Calu3 (cell line): Measurements from ENCODE around the gene PACRG. TPM values are rescaled to one million over a fixed set of nuclear protein-coding genes. Genes with fewer than 3 reads are reported as not detected.

Experiments used
- BruUV-seq: library from RNA; stranded (reverse); fragments of 400-500 nt; replicated peaks from 2 replicates; lab custom pipeline; 2021; lab: Mats Ljungman, UMichigan
- CTCF ChIA-PET: fragments of 300-600 bp; sonication (Branson Sonifier 250); formaldehyde crosslinking; loops from one replicate; lab custom pipeline; 2022; ENCODE audit warnings: antibody characterized with exemption; lab: Charles Lee
- DNase-seq: peaks from one replicate; pipeline ENCODE4 v3.0.0; 2022
- H3K27ac Mint-ChIP-seq: one replicate; pipeline ENCODE4 v1.8.0; 2022; ENCODE audit warnings: mixed read lengths; ENCODE audit not compliant: unreplicated experiment
- H3K27me3 Mint-ChIP-seq: one replicate; pipeline ENCODE4 v1.8.0; 2022; ENCODE audit warnings: mixed read lengths; ENCODE audit not compliant: unreplicated experiment
- H3K36me3 Mint-ChIP-seq: one replicate; pipeline ENCODE4 v1.8.0; 2022; ENCODE audit warnings: mild to moderate bottlenecking, moderate library complexity, mixed read lengths; ENCODE audit not compliant: insufficient read depth, unreplicated experiment
- H3K4me1 Mint-ChIP-seq: one replicate; pipeline ENCODE4 v1.8.0; 2022; ENCODE audit warnings: mild to moderate bottlenecking, low read depth, mixed read lengths; ENCODE audit not compliant: unreplicated experiment
- H3K4me3 Mint-ChIP-seq: one replicate; pipeline ENCODE4 v1.8.0; 2022; ENCODE audit warnings: mild to moderate bottlenecking, low read depth, moderate library complexity, mixed read lengths; ENCODE audit not compliant: unreplicated experiment
- H3K9me3 Mint-ChIP-seq: one replicate; pipeline ENCODE4 v1.8.0; 2022; ENCODE audit warnings: low read depth, mixed read lengths; ENCODE audit not compliant: unreplicated experiment
- intact Hi-C: fragments of 100-400 bp; cut with micrococcal nuclease; formaldehyde crosslinking; loops from one replicate; pipeline ENCODE4 v1.10.0; 2022; ENCODE audit not compliant: unreplicated experiment
- total RNA-seq: library from RNA; stranded (reverse); gene quantifications from 2 replicates; pipeline ENCODE4 v1.2.3, GENCODE V29; 2022
- TF ChIP-seq, protein P1 (sequence below): fragments of 200-600 bp; IDR thresholded peaks from one replicate; pipeline ENCODE4 v1.8.0; 2022; ENCODE audit warnings: antibody characterized with exemption; ENCODE audit not compliant: unreplicated experiment

Gene PACRG
- total RNA-seq, 1 experiment from 2014 or later, result 1.5 TPM

DNA sequence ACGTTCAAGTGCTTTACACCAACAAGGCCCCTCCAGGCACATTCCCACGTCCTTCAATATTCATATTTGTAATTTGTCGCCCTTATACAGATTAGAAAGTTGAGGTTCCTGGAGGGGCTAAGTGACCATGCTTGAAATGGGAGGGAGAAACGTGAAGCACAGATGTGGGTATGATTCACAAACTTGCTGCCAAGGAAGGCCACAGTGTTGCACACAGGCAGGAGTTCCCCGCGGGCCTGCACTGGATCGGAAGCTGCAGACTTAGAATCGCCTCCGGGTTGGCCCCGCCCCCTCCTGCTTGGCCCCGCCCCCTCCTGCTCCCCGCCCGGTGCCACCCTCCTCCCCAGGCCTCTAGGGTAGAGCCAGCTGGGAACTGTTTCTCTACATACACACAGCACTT is 628.5 kb downstream of the PACRG start:
- CTCF ChIA-PET, result no interaction called here
- no peak overlapping the region for H3K4me3 Mint-ChIP-seq
- TF ChIP-seq, protein P1, sequence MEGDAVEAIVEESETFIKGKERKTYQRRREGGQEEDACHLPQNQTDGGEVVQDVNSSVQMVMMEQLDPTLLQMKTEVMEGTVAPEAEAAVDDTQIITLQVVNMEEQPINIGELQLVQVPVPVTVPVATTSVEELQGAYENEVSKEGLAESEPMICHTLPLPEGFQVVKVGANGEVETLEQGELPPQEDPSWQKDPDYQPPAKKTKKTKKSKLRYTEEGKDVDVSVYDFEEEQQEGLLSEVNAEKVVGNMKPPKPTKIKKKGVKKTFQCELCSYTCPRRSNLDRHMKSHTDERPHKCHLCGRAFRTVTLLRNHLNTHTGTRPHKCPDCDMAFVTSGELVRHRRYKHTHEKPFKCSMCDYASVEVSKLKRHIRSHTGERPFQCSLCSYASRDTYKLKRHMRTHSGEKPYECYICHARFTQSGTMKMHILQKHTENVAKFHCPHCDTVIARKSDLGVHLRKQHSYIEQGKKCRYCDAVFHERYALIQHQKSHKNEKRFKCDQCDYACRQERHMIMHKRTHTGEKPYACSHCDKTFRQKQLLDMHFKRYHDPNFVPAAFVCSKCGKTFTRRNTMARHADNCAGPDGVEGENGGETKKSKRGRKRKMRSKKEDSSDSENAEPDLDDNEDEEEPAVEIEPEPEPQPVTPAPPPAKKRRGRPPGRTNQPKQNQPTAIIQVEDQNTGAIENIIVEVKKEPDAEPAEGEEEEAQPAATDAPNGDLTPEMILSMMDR, result no peak
- H3K4me1 Mint-ChIP-seq, result peaks cover 28% of the 10 kb centered on the region
- H3K36me3 Mint-ChIP-seq, result no peaks in the 10 kb centered on the region
- no TSS peak for BruUV-seq
- H3K9me3 Mint-ChIP-seq, result no peaks in the 10 kb centered on the region
- no peaks in the 10 kb centered on the region for H3K27me3 Mint-ChIP-seq
- no peak for DNase-seq
- intact Hi-C loops, result no loop called here
- H3K27ac Mint-ChIP-seq, result no peak overlapping the region

DNA sequence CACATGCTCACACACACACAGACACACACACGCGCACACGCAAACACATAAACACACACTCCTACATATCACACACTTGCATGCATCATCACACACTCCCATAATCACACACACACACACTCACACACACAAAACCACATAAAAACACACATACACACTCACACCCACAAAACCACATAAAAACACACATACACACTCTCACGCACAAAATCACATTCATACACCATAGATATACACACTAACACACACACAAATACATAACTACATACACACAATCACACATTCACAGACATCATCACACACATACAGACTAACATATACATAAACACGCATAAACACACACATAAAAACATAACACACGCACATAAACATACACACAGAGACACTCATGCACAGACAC is 629.0 kb downstream of the PACRG start:
- TF ChIP-seq, protein P1, result no peak
- no peak for DNase-seq
- BruUV-seq, result no TSS peak
- Mint-ChIP-seq H3K9me3 (no peaks in the 10 kb centered on the region), H3K4me1 (peaks cover 28% of the 10 kb centered on the region), H3K36me3 (no peaks in the 10 kb centered on the region), H3K4me3 (no peak overlapping the region), H3K27me3 (no peaks in the 10 kb centered on the region), H3K27ac (no peak overlapping the region)
- intact Hi-C loops, result no loop called here
- CTCF ChIA-PET, result no interaction called here

DNA sequence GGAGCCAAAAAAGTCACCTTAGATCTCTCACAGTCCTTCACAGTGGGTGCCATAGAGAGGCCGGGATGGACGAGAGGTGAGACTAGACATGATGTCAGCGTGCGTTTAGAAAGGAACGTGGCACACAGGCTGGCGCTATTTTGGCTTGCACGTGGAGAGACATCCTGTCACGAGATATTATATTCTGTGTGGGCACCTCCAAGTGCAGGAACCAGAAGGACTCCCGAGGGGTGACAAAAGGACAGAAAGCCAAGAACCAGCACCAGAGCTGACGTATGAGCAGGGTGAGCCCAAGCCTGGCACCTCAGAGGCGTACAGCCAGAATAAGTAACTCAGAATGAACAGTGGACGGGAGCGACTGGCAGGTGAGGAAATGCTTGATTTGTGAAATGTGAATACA is 636.9 kb downstream of the PACRG start:
- H3K36me3 Mint-ChIP-seq, result no peaks in the 10 kb centered on the region
- no peaks in the 10 kb centered on the region for H3K4me1 Mint-ChIP-seq
- CTCF ChIA-PET, result interaction anchor here (1.2 kb wide), 1 partner anchor 12 kb away, joined by 3 read pairs; no protein-coding TSS in a partner anchor
- H3K27me3 Mint-ChIP-seq, result peaks cover 3% of the 10 kb centered on the region
- intact Hi-C loops, result no loop called here
- BruUV-seq, result no TSS peak
- no peak overlapping the region for H3K27ac Mint-ChIP-seq
- no peaks in the 10 kb centered on the region for H3K9me3 Mint-ChIP-seq
- DNase-seq, result no peak
- no peak overlapping the region for H3K4me3 Mint-ChIP-seq
- TF ChIP-seq, protein P1, result no peak

Other genes with a start within 250 kb of the PACRG start
- gene PRKN, start 208 bp upstream of the PACRG start, total RNA-seq, result 2.4 and 3.8 TPM in 2 replicates